ENCODE measurements around the gene GALNT10. TPM values are rescaled to one million over a fixed set of nuclear protein-coding genes. Genes with fewer than 3 reads are reported as not detected.

GALNT10 gene
- total RNA-seq, 2 experiments from 2014 or later, result 12.9 to 15.2 TPM

- DNase-seq (no peak), ATAC-seq (no peak)
- Mint-ChIP-seq H3K36me3 (ENCODE audit: low read depth) (peaks cover 10% of the 10 kb centered on the region), H3K9me3 (peaks cover 6% of the 10 kb centered on the region), H3K27ac (no peak overlapping the region), H3K4me3 (no peak overlapping the region), H3K27me3 (no peaks in the 10 kb centered on the region), H3K4me1 (ENCODE audit: low read depth) (no peaks in the 10 kb centered on the region)
- TF ChIP-seq CTCF (IDR thresholded peaks at IDR 0.05), result no peak
- CTCF ChIA-PET, result no interaction called here
- POLR2A ChIA-PET, result no interaction called here
- intact Hi-C loops (cut with micrococcal nuclease), result no loop called here
Observed at GRCh38 chr5:154253807-154254206, 63.3 kb downstream of the GALNT10 start.

GRCh38 chr5:154254896-154255295 lies 64.4 kb downstream of the GALNT10 start:
- no peaks in the 10 kb centered on the region for H3K4me1 Mint-ChIP-seq (ENCODE audit: low read depth)
- ChIA-PET CTCF (interaction anchor here (1.6 kb wide), 1 partner anchor 29 kb away, joined by 4 read pairs; no protein-coding TSS in a partner anchor), POLR2A (no interaction called here)
- no peak for DNase-seq
- intact Hi-C loops (cut with micrococcal nuclease), result no loop called here
- H3K27me3 Mint-ChIP-seq, result no peaks in the 10 kb centered on the region
- TF ChIP-seq CTCF (IDR thresholded peaks at IDR 0.05), result no peak
- H3K36me3 Mint-ChIP-seq (ENCODE audit: low read depth), result peaks cover 10% of the 10 kb centered on the region
- no peak overlapping the region for H3K4me3 Mint-ChIP-seq
- H3K27ac Mint-ChIP-seq, result no peak overlapping the region
- H3K9me3 Mint-ChIP-seq, result peaks cover 6% of the 10 kb centered on the region
- ATAC-seq, result no peak

- Mint-ChIP-seq H3K36me3 (ENCODE audit: low read depth) (peaks cover 14% of the 10 kb centered on the region), H3K27me3 (no peaks in the 10 kb centered on the region), H3K4me1 (ENCODE audit: low read depth) (no peaks in the 10 kb centered on the region), H3K4me3 (no peak overlapping the region), H3K27ac (no peak overlapping the region), H3K9me3 (peaks cover 4% of the 10 kb centered on the region)
- intact Hi-C loops (cut with micrococcal nuclease), result no loop called here
- ChIA-PET POLR2A (no interaction called here), CTCF (interaction anchor here (0.7 kb wide), 1 partner anchor 21 kb away, joined by 3 read pairs; no protein-coding TSS in a partner anchor)
- no peak for ATAC-seq
- no peak for TF ChIP-seq CTCF (IDR thresholded peaks at IDR 0.05)
- DNase-seq, result no peak
Observed at GRCh38 chr5:154257046-154257445, 66.5 kb downstream of the GALNT10 start.

- Mint-ChIP-seq H3K36me3 (ENCODE audit: low read depth) (peaks cover 9% of the 10 kb centered on the region), H3K27me3 (no peaks in the 10 kb centered on the region), H3K4me3 (no peak overlapping the region), H3K27ac (no peak overlapping the region), H3K9me3 (no peaks in the 10 kb centered on the region), H3K4me1 (ENCODE audit: low read depth) (no peaks in the 10 kb centered on the region)
- CTCF ChIA-PET, result no interaction called here
- ATAC-seq, result no peak
- no peak for TF ChIP-seq CTCF (IDR thresholded peaks at IDR 0.05)
- no peak for DNase-seq
- POLR2A ChIA-PET, result no interaction called here
- intact Hi-C loops (cut with micrococcal nuclease), result no loop called here
Observed at GRCh38 chr5:154258531-154259217, 68.1 kb downstream of the GALNT10 start.

GRCh38 chr5:154260224-154260927 lies 69.8 kb downstream of the GALNT10 start:
- Mint-ChIP-seq H3K9me3 (no peaks in the 10 kb centered on the region), H3K27me3 (no peaks in the 10 kb centered on the region), H3K4me3 (no peak overlapping the region), H3K36me3 (ENCODE audit: low read depth) (peaks cover 5% of the 10 kb centered on the region), H3K4me1 (ENCODE audit: low read depth) (peaks cover 6% of the 10 kb centered on the region), H3K27ac (no peak overlapping the region)
- intact Hi-C loops (cut with micrococcal nuclease), result no loop called here
- TF ChIP-seq CTCF (IDR thresholded peaks at IDR 0.05), result no peak
- POLR2A ChIA-PET, result no interaction called here
- no peak for ATAC-seq
- DNase-seq, result no peak
- CTCF ChIA-PET, result no interaction called here

Measured in activated CD8-positive, alpha-beta T cell treated with anti-CD3 and anti-CD28 coated beads for 36 hours (primary cell).